NCI-H2227 (cell line): ENCODE results near the gene ZFYVE16.
A peak's percentile ranks its signal among the peaks of the same experiment; 100 is the strongest.
"Not testable (repeated sequence)": the region's sequence is repeated elsewhere in the genome, so short reads cannot be mapped to it uniquely, and the experiment has no call there.

Experiments
- DNase-seq: peaks from one replicate; lab custom pipeline; 2025; ENCODE audit not compliant: unreplicated experiment; lab: John Stamatoyannopoulos, UW

ZFYVE16 gene

DNA sequence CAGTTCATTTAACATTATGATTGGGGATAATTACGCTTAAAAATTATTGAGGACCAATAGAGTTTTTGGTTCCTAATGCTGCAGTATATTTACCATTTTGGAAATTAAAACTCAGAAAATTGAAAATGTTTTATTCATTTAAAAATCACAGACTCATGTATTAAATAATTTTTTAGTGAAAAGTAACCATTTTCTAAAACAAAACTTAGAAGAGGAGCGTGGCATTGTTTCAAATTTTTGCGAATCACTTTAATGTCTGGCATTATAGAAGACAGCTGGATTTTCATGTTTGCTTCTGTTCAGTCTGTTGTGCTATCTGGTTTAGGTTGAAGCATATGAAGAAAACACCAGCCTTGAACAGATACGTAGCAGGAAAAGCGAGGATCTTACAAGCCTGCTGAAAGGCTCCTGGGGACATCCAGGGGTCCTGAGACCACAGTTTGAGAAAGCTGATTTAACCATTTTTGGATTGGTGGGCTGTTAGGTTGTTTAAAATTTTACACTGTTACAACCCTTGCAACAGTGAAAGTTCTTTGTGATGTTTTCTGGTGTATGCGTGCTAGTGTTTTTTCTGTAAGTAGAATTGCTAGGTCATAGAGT, 1.6 kb downstream of the ZFYVE16 start:
- no peak for DNase-seq

GRCh38 chr5:80411589-80412219, 3.8 kb downstream of the ZFYVE16 start:
- DNase-seq, result no peak

GRCh38 chr5:80414113-80414512, 6.2 kb downstream of the ZFYVE16 start:
- no peak for DNase-seq

GRCh38 chr5:80417973-80418372, 10.1 kb downstream of the ZFYVE16 start:
- no peak for DNase-seq

GRCh38 chr5:80424365-80424764, 16.5 kb downstream of the ZFYVE16 start:
- DNase-seq, result not testable (repeated sequence)

DNA sequence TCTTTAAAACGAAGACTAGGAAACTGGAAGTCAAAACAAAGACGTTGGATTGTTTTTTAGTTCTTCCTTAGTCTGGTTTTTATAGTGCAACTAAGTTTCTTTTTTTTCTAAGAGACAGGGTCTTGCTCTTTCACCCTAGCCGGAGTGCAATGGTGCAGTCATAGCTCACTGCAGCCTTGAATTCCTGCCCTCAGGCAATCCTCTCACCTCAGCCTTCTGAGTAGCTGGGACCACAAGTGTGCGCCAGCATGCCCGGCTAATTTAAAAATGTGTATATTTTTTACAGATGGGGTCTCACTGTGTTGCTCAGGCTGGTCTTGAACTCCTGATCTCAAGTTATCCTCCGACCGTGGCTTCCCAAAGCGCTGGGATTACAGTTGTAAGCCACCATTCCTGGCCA, 27.6 kb downstream of the ZFYVE16 start:
- DNase-seq, result no peak

DNA sequence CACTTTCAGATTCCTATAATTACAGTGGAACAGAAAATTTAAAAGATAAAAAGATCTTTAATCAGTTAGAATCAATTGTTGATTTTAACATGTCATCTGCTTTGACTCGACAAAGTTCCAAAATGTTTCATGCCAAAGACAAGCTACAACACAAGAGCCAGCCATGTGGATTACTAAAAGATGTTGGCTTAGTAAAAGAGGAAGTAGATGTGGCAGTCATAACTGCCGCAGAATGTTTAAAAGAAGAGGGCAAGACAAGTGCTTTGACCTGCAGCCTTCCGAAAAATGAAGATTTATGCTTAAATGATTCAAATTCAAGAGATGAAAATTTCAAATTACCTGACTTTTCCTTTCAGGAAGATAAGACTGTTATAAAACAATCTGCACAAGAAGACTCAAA, 29.5 kb downstream of the ZFYVE16 start:
- DNase-seq, result no peak

DNA sequence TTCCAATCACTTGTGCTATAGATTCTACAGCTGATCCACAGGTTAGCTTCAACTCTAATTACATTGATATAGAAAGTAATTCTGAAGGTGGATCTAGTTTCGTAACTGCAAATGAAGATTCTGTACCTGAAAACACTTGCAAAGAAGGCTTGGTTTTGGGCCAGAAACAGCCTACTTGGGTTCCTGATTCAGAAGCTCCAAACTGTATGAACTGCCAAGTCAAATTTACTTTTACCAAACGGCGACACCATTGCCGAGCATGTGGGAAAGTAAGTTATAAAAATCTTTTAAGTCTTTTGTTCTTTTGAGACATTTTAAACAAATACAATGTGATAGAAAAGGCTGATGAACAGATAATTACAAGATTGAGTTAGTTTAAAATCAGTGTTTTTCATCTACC, 30.9 kb downstream of the ZFYVE16 start:
- no peak for DNase-seq

- DNase-seq, result no peak
Measured at GRCh38 chr5:80439213-80439612, 31.3 kb downstream of the ZFYVE16 start.

DNA sequence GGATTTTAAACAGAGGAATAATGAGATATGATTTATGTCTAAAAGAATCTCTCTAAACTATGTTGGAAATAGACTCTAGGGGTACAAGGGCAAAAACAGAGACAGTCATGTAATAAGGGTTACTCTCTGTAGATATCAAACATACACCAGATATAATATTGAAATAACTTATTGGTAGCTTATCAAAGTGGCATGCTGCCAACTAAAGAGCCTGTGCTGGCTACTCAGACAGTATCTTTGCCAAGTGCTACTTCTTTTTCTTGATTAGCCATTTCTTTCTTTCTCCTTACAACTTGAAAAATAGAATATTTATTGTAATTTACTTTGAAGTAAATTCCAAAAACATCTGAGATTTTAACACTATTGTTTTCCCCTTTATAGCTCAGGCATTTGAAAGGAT, 34.9 kb downstream of the ZFYVE16 start:
- DNase-seq, result no peak

DNA sequence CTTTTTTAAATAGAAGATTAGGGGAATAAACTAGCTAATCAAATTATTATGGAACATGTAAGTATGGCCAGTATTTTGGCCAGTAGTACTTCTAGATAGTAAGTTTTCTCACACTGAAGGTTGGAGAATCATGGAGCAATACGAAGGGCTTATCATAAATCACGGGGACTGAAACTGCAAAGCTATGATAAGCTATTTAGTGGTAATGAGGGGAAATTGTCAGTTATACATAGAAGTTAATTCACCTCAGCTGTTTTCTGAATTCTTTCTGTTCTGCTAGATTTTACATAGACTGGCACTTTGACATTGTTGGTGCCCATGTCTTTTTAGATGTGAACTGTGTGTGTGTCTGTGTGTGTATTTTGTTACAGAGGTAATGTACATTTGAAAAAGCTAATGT, 45.5 kb downstream of the ZFYVE16 start:
- DNase-seq, result no peak

DNA sequence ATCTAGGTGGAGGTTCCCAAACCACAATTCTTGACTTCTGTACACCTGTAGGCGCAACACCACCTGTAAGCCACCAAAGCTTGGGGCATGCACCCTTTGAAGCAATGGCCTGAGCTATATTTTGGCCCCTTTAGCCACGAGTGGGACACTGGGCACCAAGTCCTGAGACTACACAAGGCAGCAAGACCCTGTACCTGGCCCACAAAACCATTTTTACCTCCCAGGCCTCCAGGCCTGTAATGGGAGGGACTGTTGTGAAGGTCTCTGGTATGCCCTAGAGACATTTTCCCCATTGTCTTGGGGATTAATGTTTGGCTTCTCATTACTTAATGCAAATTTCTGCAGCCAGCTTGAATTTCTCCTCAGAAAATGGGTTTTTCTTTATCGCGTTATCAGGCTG, 55.4 kb downstream of the ZFYVE16 start:
- DNase-seq, result no peak

GRCh38 chr5:80466669-80467485, 59.0 kb downstream of the ZFYVE16 start:
- no peak for DNase-seq

GRCh38 chr5:80468131-80468530, 60.3 kb downstream of the ZFYVE16 start:
- no peak for DNase-seq

- not testable (repeated sequence) for DNase-seq
Measured at GRCh38 chr5:80470631-80471030, 62.8 kb downstream of the ZFYVE16 start.

DNA sequence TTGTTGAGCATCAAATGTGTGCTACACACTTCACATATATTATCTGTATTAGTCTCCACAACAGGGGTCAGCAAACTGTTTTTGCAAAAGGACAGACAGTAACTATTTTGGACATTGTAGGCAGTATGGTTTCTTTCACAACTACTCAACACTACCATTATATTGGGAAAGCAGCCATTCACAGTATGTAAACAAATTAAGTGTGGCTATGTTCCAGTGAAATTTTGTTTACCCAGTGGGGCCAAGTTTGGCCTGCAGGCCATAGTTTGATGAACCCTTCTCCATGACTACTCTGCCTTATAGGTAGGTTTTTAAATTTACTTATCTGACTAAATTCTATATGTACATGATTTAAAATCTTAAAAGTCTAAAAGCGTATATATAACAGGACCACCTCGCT, 67.1 kb downstream of the ZFYVE16 start:
- DNase-seq, result no peak

DNA sequence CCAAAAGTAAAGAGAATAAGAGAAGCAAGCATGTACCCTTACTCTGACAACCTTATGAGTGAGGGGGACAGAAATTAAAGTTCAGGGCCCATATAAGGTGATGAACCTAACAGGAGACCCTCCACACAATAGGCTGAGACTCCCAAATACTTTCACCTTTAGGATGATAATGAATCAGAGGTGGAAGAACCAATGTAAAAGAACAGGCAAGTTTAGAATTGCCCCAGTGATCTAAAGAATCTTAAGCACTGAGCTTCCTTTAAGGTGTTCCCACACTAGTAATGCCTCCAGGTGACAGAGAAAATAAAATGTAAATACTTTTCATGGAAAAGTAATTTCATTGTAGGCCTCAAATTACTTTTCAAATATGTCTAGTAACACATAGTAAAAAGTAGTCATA, 71.8 kb downstream of the ZFYVE16 start:
- DNase-seq, result no peak

- DNase-seq, result no peak
Measured at GRCh38 chr5:80480354-80480753, 72.5 kb downstream of the ZFYVE16 start.

DNA sequence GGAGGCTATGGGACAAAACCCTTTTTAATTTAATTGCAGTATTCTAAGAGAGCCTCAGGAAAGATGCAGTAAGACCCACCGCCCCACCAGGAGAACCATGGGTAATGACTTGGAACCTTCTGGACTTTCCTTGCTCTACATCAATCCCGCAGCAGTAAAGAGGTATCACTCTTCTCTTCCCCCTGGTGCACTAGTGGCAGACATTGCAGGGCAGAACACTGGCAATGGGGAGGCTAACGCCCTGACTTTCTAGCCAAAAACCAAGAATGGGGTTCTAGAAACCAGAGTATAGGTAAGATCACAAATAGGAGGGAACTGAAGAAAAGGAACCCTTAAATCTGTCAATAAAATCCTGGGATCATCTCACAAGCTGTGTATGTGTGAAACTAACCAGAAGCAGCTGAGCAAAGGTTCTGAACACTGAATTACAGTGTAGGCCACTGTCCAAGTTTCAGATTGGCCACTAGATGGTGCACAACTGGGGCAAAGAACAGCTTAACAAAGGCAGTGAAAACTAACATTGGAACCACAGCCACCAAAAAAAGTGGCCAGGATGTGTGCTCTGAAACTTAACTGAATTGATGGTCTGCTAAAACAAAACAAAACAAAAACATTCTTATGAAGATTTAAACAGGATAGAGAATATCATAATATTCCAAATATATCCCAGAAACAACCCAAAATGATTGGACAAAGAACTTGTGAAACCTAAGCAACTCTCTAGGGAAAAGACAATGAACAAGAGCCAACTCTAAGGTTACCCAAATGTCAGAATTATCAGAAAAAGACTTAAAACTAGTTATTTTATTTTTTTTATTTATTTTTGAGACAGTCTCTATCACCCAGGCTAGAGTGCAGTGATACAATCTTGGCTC, 73.4 kb downstream of the ZFYVE16 start:
- DNase-seq, result peak; percentile 45

DNA sequence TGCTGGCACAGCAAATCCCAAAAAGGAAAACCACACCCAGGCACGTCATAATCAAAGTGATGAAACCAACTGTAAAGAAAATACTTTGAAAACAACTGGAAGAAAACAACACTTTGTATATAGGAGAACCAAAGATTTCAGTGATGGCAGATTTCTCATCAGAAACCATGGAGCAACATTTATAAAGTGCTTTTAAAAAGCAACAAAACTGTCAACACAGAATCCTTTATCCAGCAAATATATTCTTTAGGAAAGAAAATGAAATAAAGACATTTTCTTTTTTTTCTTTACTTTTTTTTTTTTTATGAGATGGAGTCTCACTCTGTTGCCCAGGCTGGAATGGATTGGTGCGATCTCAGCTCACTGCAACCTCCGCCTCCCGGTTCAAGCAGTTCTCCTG, 74.7 kb downstream of the ZFYVE16 start:
- no peak for DNase-seq

- no peak for DNase-seq
Measured at GRCh38 chr5:80483636-80484232, 75.9 kb downstream of the ZFYVE16 start.
